GM19239 (cell line): ENCODE results near the gene GIMAP8.

Experiments used
- DNase-seq: peaks from one replicate; pipeline ENCODE4 v3.0.0; 2011; ENCODE audit warnings: low spot score; ENCODE audit not compliant: insufficient read length
- FAIRE-seq: peaks from 2 replicates; lab custom pipeline; 2011; peaks lifted over from hg19 to GRCh38; lab: Jason Lieb, UNC

GIMAP8 gene

GRCh38 chr7:150410680-150411346, 39.6 kb upstream of the GIMAP8 start:
- DNase-seq (no peak), FAIRE-seq (no peak)

GRCh38 chr7:150411606-150412005, 38.8 kb upstream of the GIMAP8 start:
- no peak for DNase-seq
- no peak for FAIRE-seq

- no peak for FAIRE-seq
Observed at GRCh38 chr7:150412016-150412415, 38.4 kb upstream of the GIMAP8 start.

GRCh38 chr7:150412518-150413488, 37.6 kb upstream of the GIMAP8 start:
- DNase-seq, result no peak
- no peak for FAIRE-seq

More at GRCh38 chr7:150412016-150412415, 38.4 kb upstream of the GIMAP8 start:
- no peak for DNase-seq

DNA sequence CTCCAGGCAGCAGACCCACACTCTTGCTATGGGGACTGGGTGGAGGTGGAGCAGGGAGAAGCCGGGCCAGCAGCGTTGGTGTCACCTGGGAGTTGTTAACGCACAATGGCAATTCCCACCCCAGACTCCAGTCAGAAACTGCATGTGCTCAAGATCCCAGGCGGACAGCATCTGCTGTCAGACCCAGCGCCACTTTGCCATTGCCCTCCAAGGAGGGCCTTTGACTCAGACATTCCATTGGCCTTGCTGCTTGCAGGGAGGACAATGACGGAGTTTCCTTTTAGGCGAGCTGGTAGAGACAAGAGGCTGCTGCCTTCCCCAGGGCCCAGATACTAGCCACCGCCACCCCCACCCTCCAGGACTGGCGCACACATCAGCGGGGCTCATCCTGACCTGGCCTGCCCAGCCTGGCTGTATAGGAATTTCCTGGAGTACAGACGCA, 36.8 kb upstream of the GIMAP8 start:
- FAIRE-seq, result no peak
- no peak for DNase-seq

- DNase-seq (no peak), FAIRE-seq (no peak)
Observed at GRCh38 chr7:150415161-150416153, 35.0 kb upstream of the GIMAP8 start.

- DNase-seq, result no peak
- no peak for FAIRE-seq
Observed at GRCh38 chr7:150417239-150417638, 33.2 kb upstream of the GIMAP8 start.

GRCh38 chr7:150417863-150418262, 32.6 kb upstream of the GIMAP8 start:
- DNase-seq (no peak), FAIRE-seq (no peak)

DNA sequence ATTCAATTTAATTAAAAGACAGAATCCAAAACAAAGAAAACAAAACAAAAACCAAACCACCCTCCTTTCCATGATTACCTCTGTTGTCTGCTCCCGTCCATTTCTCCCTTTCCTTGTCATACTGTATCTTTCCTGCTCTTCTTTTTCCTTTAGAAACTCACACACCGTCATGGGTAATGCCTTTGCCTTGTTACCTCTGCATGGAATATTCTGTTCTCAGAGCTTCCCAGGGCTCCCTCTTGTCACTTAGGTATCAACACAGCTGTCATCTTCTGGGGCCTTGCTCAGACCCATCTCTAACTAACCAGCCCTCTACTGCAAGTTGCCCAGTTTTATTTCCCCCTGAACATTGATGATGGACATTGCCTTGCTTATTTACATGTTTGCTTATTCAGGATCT, 30.2 kb upstream of the GIMAP8 start:
- no peak for DNase-seq
- FAIRE-seq, result no peak

GRCh38 chr7:150420987-150421674, 29.3 kb upstream of the GIMAP8 start:
- FAIRE-seq (peak; percentile 94), DNase-seq (no peak)

- DNase-seq, result no peak
- no peak for FAIRE-seq
Observed at GRCh38 chr7:150421831-150422230, 28.6 kb upstream of the GIMAP8 start.

- no peak for DNase-seq
- no peak for FAIRE-seq
Observed at GRCh38 chr7:150425670-150426069, 24.8 kb upstream of the GIMAP8 start.

- DNase-seq (no peak), FAIRE-seq (peak; percentile 63)
Observed at GRCh38 chr7:150428671-150429451, 21.6 kb upstream of the GIMAP8 start.

GRCh38 chr7:150429699-150430098, 20.7 kb upstream of the GIMAP8 start:
- no peak for FAIRE-seq
- no peak for DNase-seq

DNA sequence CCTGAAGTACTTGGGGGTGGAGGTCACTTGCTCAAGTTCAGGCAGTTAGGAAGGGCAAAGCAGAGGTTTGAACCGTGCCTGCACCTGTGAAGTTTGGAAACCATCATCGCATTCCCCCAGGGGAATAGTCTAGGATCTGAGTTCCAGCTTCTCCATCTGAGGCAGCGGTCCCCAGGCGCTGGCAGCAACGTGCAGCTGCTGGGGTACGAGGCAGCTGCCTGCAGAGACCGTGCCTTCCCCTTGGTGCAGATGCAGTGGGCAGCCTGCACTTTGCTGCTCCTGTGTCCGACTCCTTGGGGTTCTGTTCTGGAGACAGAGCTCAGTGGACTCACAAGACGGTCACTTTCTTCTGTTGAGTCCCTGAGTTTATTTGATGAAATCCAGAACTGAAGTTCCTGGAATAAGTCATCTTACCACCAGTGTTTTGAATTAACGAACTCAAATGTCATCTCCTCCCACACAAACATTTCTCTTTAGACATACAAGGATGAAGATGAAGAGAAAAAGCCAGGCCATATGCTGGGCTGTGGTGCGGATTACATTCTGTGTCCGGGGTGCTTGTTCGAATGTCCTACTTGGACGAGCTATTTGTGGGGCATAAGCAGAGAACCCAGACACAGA, 19.9 kb upstream of the GIMAP8 start:
- DNase-seq (no peak), FAIRE-seq (no peak)

DNA sequence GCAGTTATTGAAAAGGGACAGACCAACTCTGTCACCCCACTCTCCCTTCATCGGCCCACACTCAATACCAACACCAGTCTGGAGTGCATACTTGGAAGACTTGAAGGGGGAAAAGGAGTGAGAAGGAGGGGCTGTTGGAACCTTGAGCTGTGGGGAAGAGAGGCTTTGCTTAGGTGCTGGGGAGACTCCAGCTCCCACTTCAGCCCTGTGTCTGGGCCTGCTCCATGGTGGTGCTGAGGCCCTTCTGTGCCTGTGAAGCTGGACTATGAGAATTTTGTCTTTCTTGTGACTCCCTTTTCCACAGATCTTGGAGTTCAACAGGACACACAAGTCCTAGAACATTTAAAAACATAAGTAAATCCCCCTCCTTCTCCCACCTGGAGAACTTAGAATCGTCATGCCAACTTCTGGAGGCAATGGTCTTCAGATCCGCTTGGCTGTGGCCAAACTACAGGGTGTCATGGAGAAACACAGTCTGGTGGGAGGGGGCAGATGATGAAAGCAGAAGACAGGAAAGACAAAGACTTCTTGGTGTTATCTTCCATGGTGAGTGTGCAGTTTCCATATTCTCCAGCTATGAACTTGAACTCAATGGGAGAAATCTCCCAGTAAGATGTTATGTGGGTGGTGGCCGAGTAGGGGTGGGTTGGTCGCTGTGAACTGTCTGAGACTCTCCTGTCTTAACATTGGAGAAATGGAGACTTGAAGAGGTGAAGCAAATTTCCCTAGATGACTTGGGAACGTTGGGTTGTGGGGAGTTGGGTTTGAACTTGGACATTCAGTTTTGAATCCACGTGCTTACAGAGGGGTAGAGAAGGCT, 18.4 kb upstream of the GIMAP8 start:
- FAIRE-seq (no peak), DNase-seq (no peak)
